Stomach (tissue), 4 donors: Measurements from ENCODE around the gene ANK2.

ENCODE experiments used
- CTCF ChIP-seq, 7 experiments: fragments of 450-650 bp in 4 of 7; fragments of 200-600 bp in 3 of 7; sonication (generic) in 3 of 7; IDR thresholded peaks; one replicate each; pipeline ENCODE4 v1.5.1; 2016 to 2019; ENCODE audit warnings: antibody characterized with exemption in 7 of 7, control low read depth in 2 of 7, mild to moderate bottlenecking in 1 of 7
- EP300 ChIP-seq: sonication (generic); formaldehyde crosslinking; IDR thresholded peaks from one replicate; pipeline ENCODE4 v1.6.1; 2017; ENCODE audit warnings: antibody characterized with exemption
- POLR2A ChIP-seq, 4 donors: fragments of 450-650 bp; IDR thresholded peaks; one replicate each; pipeline ENCODE4 v1.6.1; 2016; ENCODE audit warnings: antibody characterized with exemption in 4 of 4, control low read depth in 2 of 4, mild to moderate bottlenecking in 1 of 4, moderate library complexity in 1 of 4
- POLR2AphosphoS5 ChIP-seq, 3 donors: sonication (generic); formaldehyde crosslinking; IDR thresholded peaks; one replicate each; pipeline ENCODE4 v1.6.1; 2016; ENCODE audit warnings: antibody characterized with exemption in 3 of 3

GRCh38 chr4:113050371-113050755 is 910 bp downstream of the ANK2 start:
- TF ChIP-seq POLR2AphosphoS5 (IDR thresholded peaks at IDR 0.05) (no peak), POLR2A (IDR thresholded peaks at IDR 0.05) (no peak), CTCF (IDR thresholded peaks at IDR 0.05) (no peak), EP300 (no peak)
